ENCODE results near the gene TMEM82.

Gene TMEM82

GRCh38 chr1:15786581-15786980 is 44.3 kb downstream of the TMEM82 start:
- no peak for DNase-seq (ENCODE audit: low spot score)

DNA sequence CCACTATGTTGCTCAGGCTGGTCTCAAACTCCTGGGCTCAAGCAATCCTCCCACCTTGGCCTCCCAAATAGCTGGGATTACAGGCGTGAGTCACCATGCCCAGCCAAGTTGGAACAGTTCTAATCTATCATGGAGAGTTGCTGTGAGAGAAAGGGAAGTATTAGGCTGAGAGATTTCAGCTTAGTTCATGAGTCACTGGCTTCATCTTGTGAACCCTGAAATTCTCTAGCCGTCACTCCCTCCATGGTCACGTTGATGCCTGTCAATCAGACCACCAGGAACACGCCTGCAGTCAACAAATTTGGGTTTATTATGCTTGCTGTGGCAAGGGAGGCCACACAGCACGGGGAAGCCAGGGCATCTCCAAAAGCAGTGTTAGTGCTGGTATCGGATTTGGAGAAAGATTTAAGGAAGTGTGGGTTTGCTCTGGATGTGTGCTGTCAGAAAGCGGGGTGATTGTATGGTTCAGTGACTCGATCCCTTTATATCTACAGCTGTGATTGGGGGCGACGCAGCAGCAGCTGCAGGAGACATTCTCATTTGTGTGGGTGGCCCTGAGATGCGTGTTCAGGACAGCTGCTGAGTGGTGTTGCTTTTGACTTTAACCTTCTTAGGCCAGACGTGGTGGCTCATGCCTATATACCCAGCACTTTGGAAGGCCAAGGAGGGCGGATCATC is 46.5 kb downstream of the TMEM82 start:
- no peak for DNase-seq (ENCODE audit: low spot score)

GRCh38 chr1:15796086-15796462 is 53.8 kb downstream of the TMEM82 start:
- no peak for DNase-seq (ENCODE audit: low spot score)
